ENCODE data around the gene GLIS2.

Gene GLIS2

DNA sequence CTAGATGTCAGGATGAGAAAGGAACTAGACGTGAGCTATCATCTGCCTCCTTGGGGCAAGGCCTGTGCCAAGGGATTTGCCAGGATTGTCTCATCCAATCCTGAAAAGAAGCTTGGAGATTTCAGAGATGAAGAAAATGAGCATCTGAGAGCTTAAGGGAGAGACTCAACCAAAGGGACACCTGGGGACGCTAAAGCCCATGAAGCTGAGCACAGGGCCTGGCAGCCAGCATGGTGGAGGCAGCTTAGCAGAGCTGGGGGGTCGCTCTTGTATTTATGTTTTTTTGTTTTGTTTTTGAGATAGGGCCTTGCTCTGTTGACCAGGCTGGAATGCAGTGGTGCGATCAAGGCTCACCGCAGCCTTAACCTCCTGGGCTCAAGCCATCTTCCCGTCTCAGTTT, 18.4 kb upstream of the GLIS2 start:
- no peak for DNase-seq (ENCODE audit: low read depth in 2 of 2)

- no peak for DNase-seq (ENCODE audit: low read depth in 2 of 2)
Observed at GRCh38 chr16:4298761-4299522, 16.9 kb upstream of the GLIS2 start.

GRCh38 chr16:4301177-4301576, 14.7 kb upstream of the GLIS2 start:
- no peak for DNase-seq (ENCODE audit: low read depth in 2 of 2)

DNA sequence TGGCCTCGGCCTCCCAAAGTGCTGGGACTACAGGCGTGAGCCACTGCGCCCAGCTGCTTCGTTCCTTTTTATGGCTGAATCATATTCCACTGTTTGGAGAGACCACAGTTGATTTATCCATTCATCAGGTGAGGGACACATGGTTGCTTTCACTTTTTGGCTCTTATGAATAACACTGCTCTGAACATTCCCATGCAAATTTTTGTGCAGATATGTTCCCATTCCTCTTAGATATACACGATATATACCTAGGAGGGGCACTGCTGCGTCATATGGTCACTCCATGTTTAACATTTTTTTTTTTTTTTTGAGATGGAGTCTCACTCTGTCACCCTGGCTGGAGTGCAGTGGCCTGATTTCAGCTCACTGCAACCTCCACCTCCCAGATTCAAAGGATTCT, 13.9 kb upstream of the GLIS2 start:
- no peak for DNase-seq (ENCODE audit: low read depth in 2 of 2)

GRCh38 chr16:4303973-4304372, 11.9 kb upstream of the GLIS2 start:
- DNase-seq (ENCODE audit: low read depth in 2 of 2), result no peak

DNA sequence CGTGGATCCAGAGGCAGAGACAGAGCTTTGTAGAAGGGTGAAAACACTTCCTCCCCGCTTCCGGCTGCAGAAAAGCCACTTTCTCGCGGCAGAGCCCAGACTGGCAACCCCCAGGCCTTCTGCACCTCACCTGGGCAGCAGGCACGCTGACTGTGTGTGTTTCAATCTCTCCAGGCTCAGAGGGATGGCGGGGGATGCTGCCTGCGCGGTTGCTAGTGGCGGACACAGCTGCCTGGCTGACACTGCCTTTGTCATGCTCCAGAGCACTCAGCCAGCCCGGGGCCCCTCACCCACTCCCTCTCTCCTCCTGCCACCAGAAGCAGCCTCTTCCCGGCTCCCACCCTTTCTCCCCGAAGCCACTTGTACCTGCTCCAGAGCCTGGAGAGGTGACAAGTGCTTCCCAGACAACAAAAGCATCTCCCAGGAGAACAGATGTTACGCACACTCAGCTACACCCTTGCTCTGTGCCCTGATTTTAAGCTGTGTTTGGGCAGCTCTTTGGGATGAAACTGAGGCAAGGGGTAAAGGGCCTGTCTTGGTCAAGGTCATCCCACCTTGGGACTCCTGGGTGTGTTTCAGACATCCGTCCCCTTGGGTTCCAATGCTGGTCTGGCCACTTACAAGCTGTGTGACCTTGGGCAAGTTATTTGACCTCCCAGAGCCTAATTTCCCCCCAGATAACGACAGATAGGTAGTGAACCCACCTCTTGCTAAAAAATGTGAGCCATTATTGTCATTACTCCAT, 9.2 kb upstream of the GLIS2 start:
- DNase-seq (ENCODE audit: low read depth in 2 of 2), result no peak

GRCh38 chr16:4307215-4308037, 8.4 kb upstream of the GLIS2 start:
- peak; percentile 91 to 94 for DNase-seq (ENCODE audit: low read depth in 2 of 2)

DNA sequence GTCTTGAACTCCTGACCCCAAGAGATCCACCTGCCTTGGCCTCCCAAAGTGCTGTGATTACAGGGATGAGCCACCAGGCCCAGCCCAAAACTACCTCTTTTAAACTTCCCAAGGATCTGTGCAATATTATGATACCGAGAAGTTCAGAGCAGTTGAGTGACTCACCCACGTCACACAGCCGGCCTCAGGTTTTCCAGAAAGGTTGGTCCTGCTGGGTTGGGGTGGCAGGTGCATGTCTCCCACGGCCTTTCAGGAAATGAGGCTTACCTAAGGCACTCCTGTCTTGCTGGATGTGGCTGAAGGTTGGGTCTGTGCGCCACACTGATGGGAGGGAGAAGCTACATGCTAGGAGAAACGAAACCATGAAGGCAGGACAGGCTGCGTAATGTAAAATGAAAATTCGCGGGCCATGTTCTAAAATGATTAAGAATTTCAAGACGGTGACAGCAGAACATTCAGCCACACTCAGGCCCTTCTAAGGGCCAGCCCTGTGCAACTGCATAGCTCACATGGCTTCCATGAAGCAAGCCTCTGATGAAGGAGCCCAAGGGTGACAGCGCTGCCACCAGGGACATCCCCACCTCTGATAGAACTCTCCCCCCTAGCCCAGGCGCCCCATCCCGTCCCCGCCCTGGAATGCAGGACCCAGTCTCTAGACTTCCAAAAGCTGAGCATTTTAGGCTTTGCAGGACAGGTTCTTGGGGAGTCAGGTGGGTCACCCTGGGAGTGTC, 6.6 kb upstream of the GLIS2 start:
- DNase-seq (ENCODE audit: low read depth in 2 of 2), result no peak

- peak in 1 of 2 donors; percentile 34 for DNase-seq (ENCODE audit: low read depth in 2 of 2)
Observed at GRCh38 chr16:4309833-4310266, 6.0 kb upstream of the GLIS2 start.

DNA sequence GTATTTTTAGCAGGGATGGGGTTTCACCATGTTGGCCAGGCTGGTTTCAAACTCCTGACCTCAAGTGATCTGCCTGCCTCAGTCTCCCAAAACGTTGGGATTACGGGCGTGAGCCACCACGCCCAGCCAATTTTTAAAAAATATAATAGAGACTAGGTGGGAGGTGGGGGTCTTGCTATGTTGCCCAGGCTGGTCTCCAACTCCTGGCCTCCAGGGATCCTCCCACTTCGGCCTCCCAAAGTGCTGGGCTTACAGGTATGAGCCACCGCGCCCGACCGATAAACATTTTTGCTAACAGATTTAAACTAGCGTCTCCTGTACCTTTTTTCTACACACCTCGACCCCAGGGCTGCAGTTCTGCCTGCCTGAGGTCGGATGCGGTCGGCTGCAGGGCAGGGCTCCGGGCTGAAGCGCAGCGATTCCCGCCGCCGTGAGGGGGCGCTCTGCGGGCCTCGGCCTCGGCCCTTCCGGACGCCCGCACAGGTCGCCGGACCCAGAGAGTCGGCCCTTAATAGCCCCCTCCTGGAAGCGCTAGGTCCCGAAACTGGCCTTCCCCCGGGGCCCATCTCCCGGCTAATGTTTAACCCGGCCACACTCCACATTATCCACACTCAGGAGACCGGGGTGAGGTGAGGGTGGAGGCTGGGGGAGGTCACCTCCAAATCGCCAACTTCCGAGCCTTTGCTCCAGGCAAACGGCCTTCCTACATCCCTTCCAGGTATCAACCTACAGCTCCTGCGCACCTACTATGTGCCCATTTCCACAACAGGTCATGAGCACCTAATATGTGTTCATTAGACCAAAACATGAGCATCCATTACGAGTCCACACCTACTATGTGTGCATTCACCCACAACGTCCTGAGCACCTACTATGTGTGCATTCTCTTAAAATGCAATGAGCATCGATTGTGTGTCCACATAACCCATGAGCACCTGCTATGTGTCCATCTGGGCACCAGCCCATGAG, 2.0 kb upstream of the GLIS2 start:
- DNase-seq (ENCODE audit: low read depth in 2 of 2), result no peak

GRCh38 chr16:4314532-4315185, 1.2 kb upstream of the GLIS2 start:
- no peak for DNase-seq (ENCODE audit: low read depth in 2 of 2)

DNA sequence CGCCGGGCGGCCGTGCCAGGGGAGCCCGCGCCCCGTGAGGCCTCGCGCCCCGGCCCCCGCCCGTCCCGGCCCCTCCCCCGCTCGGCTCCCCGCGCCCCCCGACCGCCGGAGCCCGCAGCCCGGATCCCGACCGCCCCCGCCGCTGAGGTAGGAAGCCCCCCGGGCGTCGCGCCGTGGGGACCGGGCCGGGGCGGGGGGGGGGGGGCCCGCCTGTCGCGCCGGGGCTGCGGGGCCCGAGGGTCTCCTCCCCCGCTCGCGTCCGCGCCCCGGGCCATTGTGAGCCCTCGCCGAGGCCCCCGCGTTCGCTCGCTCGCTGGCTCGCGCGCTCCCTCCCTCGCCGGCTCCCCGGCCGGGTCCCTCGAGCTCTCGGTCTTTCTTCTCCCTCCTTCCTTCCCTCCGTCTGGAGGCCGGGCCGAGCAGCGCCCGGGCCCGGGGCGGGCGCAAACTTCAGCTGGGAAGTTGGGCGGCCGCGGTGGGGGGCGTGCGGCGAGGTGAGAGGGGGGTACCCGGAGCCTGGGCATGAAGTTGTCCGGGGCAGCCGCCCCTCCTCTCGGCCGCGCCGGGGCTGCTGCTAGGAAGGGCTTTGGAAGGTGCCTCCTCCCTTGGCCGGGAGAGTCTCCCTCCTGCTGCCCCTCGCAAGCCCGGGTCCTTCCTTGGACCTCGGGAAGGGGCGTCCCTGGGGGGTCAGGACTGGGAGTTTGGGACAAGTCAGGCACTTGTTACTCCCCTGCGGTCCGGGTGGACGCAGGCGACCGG, 419 bp downstream of the GLIS2 start:
- DNase-seq (ENCODE audit: low read depth in 2 of 2), result no peak

DNA sequence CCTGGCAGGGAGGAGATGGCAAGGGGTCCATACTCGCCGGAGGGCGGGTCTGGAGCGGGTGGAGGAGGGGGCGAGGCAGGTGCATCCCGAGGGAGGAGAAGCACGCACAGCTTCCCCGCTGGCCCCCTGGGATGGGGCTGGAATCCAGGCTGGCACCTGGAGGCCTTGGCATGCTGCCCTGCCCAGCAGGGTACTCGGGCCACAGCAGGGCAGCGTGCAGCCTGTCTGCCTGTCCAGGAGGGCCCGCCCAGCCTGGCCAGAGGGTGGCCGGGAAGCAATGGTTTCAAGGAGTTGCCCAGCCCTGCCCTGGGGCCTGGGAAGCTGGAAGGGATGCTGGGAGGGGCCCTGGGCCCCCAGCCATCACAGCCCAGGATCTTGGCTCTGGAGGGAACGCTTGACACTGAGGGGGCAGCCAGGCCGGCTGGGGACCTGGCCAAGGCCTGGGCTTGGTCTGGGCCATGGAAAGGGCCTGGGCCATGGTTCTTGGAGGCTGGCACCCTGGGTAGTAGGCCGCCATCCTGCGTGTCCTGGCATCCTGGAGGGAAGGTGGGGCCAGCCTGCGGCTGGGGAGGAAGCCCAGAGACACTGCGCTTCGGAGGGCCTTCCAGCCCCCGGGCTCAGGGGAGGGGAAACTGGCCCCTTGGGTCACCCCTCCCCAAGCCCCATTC, 1.1 kb downstream of the GLIS2 start:
- DNase-seq (ENCODE audit: low read depth in 2 of 2), result no peak

DNA sequence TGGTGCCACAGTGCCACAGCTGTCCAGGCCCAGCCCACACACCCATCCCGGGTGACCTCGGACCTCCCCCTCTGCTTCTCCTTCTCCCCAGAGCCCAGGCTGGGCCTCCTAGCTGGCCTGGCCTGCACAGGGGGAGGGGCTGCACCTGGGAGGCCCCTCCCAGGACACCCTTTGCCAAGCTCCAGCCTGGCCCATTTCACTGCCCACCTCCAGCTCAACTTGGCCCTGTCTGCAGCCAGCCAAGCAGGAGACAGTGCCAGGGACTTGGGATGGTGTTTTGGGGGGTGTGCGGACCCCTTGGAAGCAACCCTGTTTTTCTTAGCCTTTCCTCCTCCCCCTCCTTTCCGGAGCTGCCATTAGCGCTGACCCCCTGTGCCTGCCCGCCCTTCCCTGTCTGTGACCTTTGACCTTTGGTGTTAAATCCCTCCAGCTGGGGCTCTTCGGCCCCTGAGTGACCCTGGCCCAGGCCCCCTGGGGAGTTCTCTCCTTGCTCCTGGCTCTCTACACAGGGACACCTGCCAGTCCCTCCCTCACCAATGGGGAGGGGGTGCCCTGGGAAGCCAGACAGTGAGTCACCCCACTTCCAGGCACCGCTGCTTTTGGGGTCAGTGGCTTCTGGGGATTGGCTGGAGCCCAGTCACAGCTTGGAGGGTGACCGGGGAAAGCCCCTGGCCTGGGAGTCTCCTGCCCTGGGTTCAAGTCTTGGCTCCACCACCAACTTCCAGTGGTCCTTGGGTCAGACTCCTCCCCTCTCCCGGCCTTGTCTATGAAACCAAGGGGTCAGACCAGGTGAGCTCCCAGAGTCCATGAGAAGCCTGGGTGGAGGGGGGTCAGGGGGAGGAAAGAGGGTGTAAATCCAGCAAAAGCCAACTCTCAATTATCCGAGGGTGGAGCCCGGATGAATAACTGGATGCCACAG, 1.9 kb downstream of the GLIS2 start:
- DNase-seq (ENCODE audit: low read depth in 2 of 2), result no peak

DNA sequence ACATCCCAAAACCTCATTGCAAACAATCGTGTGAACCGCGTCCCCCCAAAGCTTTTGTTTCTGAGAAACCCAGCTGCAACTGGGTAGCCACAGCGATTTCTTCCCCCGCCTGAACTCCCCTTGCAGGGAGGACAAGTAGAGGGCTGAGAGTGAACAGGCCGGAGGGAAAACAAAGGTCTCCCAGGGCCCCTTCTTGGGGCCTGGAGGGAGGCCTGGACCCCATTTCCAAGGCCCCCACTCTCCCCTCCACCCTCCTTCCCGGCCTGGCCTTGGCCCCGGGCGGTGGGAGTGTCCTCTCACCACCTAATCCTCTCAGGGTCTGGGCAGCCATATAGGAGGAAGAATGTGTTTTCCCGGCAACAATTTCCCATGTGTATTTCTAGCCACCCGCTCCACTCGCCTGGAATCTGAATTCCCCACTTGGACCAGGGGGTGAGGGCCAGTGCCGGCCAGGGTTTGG, 2.6 kb downstream of the GLIS2 start:
- no peak for DNase-seq (ENCODE audit: low read depth in 2 of 2)

GRCh38 chr16:4318967-4319366, 3.1 kb downstream of the GLIS2 start:
- DNase-seq (ENCODE audit: low read depth in 2 of 2), result no peak
